ENCODE results near the gene ARID1A.

ARID1A gene

GRCh38 chr1:26754086-26754874 lies 58.5 kb downstream of the ARID1A start:
- H3K4me2 ChIP-seq (ENCODE audit: insufficient read depth, low read length), result no peak overlapping the region
- no peak overlapping the region for H2AFZ ChIP-seq (ENCODE audit: low read depth, low read length)
- no peak overlapping the region for H3K9ac ChIP-seq (ENCODE audit: low read depth, low read length)
- H3K4me1 ChIP-seq (ENCODE audit: insufficient read depth, low read length), result no peaks in the 10 kb centered on the region
- H3K4me3 ChIP-seq (ENCODE audit: low read depth in 1 of 2, low read length in 2 of 2), result no peak overlapping the region
- no peaks in the 10 kb centered on the region for H3K9me3 ChIP-seq (ENCODE audit: insufficient read depth, low read length, severe bottlenecking)
- no peak overlapping the region for H3K27ac ChIP-seq (ENCODE audit: low read length)
- TF ChIP-seq, protein P1, sequence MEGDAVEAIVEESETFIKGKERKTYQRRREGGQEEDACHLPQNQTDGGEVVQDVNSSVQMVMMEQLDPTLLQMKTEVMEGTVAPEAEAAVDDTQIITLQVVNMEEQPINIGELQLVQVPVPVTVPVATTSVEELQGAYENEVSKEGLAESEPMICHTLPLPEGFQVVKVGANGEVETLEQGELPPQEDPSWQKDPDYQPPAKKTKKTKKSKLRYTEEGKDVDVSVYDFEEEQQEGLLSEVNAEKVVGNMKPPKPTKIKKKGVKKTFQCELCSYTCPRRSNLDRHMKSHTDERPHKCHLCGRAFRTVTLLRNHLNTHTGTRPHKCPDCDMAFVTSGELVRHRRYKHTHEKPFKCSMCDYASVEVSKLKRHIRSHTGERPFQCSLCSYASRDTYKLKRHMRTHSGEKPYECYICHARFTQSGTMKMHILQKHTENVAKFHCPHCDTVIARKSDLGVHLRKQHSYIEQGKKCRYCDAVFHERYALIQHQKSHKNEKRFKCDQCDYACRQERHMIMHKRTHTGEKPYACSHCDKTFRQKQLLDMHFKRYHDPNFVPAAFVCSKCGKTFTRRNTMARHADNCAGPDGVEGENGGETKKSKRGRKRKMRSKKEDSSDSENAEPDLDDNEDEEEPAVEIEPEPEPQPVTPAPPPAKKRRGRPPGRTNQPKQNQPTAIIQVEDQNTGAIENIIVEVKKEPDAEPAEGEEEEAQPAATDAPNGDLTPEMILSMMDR (IDR thresholded peaks at IDR 0.05; ENCODE audit: borderline replicate concordance, extremely low read depth, low read length, poor library complexity, severe bottlenecking), result no peak
- no peak for TF ChIP-seq EZH2 (IDR thresholded peaks at IDR 0.05; ENCODE audit: borderline replicate concordance, low read depth, low read length, severe bottlenecking)
- no peaks in the 10 kb centered on the region for H3K27me3 ChIP-seq (ENCODE audit: insufficient read depth, low read length, poor library complexity)
- H3K36me3 ChIP-seq (ENCODE audit: insufficient read depth, low read length), result peaks cover 97% of the 10 kb centered on the region
- peaks cover 97% of the 10 kb centered on the region for H3K79me2 ChIP-seq (ENCODE audit: insufficient read depth, low read length)
- DNase-seq (no peak), ATAC-seq (ENCODE audit: insufficient read depth, low read depth) (no peak)
- H4K20me1 ChIP-seq (ENCODE audit: insufficient read depth, low read length), result peaks cover 80% of the 10 kb centered on the region

DNA sequence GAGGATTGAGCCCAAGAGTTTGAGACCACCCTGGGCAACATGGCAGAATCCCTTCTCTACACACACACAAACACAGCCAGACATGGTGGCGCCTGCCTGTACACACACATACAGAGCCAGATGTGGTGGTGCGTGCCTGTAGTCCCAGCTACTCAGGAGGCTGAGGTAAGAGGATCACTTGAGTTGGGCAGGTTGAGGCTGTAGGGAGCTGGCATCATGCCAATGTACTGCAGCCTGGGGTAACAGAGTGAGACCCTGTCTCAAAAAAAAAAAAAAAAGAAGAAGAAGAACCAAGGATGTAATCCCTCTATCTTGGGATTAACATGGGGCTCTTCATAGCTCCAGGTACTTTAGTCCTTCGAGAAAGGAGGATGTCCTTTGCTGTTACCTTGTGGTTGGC lies 62.5 kb downstream of the ARID1A start:
- H2AFZ ChIP-seq (ENCODE audit: low read depth, low read length), result no peak overlapping the region
- peaks cover 63% of the 10 kb centered on the region for H4K20me1 ChIP-seq (ENCODE audit: insufficient read depth, low read length)
- H3K9ac ChIP-seq (ENCODE audit: low read depth, low read length), result no peak overlapping the region
- H3K79me2 ChIP-seq (ENCODE audit: insufficient read depth, low read length), result peaks cover 90% of the 10 kb centered on the region
- no peak overlapping the region for H3K4me3 ChIP-seq (ENCODE audit: low read depth in 1 of 2, low read length in 2 of 2)
- no peaks in the 10 kb centered on the region for H3K27me3 ChIP-seq (ENCODE audit: insufficient read depth, low read length, poor library complexity)
- DNase-seq (no peak), ATAC-seq (ENCODE audit: insufficient read depth, low read depth) (no peak)
- no peaks in the 10 kb centered on the region for H3K9me3 ChIP-seq (ENCODE audit: insufficient read depth, low read length, severe bottlenecking)
- H3K4me2 ChIP-seq (ENCODE audit: insufficient read depth, low read length), result no peak overlapping the region
- peaks cover 98% of the 10 kb centered on the region for H3K36me3 ChIP-seq (ENCODE audit: insufficient read depth, low read length)
- no peaks in the 10 kb centered on the region for H3K4me1 ChIP-seq (ENCODE audit: insufficient read depth, low read length)
- TF ChIP-seq, protein P1 (IDR thresholded peaks at IDR 0.05; ENCODE audit: borderline replicate concordance, extremely low read depth, low read length, poor library complexity, severe bottlenecking), result no peak
- no peak for TF ChIP-seq EZH2 (IDR thresholded peaks at IDR 0.05; ENCODE audit: borderline replicate concordance, low read depth, low read length, severe bottlenecking)
- no peak overlapping the region for H3K27ac ChIP-seq (ENCODE audit: low read length)

- Histone ChIP-seq H3K4me2 (ENCODE audit: insufficient read depth, low read length) (no peak overlapping the region), H3K9me3 (ENCODE audit: insufficient read depth, low read length, severe bottlenecking) (no peaks in the 10 kb centered on the region), H2AFZ (ENCODE audit: low read depth, low read length) (no peak overlapping the region), H3K27ac (ENCODE audit: low read length) (no peak overlapping the region), H3K4me1 (ENCODE audit: insufficient read depth, low read length) (no peaks in the 10 kb centered on the region), H4K20me1 (ENCODE audit: insufficient read depth, low read length) (peaks cover 55% of the 10 kb centered on the region), H3K79me2 (ENCODE audit: insufficient read depth, low read length) (peaks cover 83% of the 10 kb centered on the region), H3K4me3 (ENCODE audit: low read depth in 1 of 2, low read length in 2 of 2) (no peak overlapping the region), H3K9ac (ENCODE audit: low read depth, low read length) (no peak overlapping the region), H3K36me3 (ENCODE audit: insufficient read depth, low read length) (peaks cover 97% of the 10 kb centered on the region), H3K27me3 (ENCODE audit: insufficient read depth, low read length, poor library complexity) (no peaks in the 10 kb centered on the region)
- ATAC-seq (ENCODE audit: insufficient read depth, low read depth) (no peak), DNase-seq (no peak)
- TF ChIP-seq, protein P1 (IDR thresholded peaks at IDR 0.05; ENCODE audit: borderline replicate concordance, extremely low read depth, low read length, poor library complexity, severe bottlenecking), result no peak
- no peak for TF ChIP-seq EZH2 (IDR thresholded peaks at IDR 0.05; ENCODE audit: borderline replicate concordance, low read depth, low read length, severe bottlenecking)
Measured at GRCh38 chr1:26759531-26759930, 63.7 kb downstream of the ARID1A start.
